ENCODE measurements around the gene FCRL3.
"Not testable (repeated sequence)": the region's sequence is repeated elsewhere in the genome, so short reads cannot be mapped to it uniquely, and the experiment has no call there.

Gene FCRL3, protein sequence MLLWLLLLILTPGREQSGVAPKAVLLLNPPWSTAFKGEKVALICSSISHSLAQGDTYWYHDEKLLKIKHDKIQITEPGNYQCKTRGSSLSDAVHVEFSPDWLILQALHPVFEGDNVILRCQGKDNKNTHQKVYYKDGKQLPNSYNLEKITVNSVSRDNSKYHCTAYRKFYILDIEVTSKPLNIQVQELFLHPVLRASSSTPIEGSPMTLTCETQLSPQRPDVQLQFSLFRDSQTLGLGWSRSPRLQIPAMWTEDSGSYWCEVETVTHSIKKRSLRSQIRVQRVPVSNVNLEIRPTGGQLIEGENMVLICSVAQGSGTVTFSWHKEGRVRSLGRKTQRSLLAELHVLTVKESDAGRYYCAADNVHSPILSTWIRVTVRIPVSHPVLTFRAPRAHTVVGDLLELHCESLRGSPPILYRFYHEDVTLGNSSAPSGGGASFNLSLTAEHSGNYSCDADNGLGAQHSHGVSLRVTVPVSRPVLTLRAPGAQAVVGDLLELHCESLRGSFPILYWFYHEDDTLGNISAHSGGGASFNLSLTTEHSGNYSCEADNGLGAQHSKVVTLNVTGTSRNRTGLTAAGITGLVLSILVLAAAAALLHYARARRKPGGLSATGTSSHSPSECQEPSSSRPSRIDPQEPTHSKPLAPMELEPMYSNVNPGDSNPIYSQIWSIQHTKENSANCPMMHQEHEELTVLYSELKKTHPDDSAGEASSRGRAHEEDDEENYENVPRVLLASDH

GRCh38 chr1:157700732-157701131, at the start of gene FCRL3:
Gene FCRL3, minus strand, starts transcription at chr1:157700769. Its CDS starts 280 bp downstream, at chr1:157700489.
- no peak for DNase-seq (ENCODE audit: low read depth in 2 of 2)

- DNase-seq (ENCODE audit: low read depth in 2 of 2), result no peak
These were observed 47.8 kb upstream of the FCRL3 start for GRCh38 chr1:157748262-157748817.

- no peak for DNase-seq (ENCODE audit: low read depth in 2 of 2)
These were observed 38.8 kb upstream of the FCRL3 start for GRCh38 chr1:157739229-157739901.

GRCh38 chr1:157735991-157736390, 35.4 kb upstream of the FCRL3 start:
- not testable (repeated sequence) for DNase-seq (ENCODE audit: low read depth in 2 of 2)

DNA sequence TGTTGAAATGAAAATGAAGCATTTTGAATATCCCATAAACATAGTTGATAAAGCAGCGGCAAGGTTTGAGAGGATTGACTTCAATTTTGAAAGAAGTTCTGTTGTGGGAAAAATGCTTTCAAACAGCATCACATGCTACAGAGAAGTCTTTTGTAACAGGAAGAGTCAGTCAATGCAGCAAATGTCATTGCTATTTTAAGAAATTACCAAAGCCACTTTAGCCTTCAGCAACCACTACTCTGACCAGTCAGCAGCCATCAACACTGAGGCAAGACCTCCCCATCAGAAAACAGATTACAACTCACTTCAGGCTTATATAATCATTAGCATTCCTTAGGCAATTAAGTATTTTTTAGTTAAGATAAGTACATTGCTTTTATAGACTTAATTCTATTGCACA, 33.8 kb upstream of the FCRL3 start:
- DNase-seq (ENCODE audit: low read depth in 2 of 2), result no peak

DNA sequence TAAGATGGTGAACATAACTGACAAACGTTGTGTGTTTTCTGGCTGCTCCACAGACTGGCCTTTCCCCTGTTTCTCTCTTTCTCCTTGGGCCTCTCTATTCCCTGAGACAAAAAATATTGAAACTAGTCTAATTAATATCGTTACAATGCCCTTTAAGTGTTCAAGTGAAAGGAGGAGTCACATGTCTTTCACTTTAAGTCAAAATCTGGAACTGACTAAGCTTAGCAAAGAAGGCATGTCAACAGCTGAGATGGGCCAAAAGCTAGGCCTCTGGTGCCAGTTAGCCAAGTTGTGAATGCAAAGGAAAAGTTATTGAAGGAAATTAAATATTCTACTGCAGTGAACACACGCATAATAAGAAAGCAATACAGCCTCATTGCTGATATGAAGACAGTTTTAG, 32.2 kb upstream of the FCRL3 start:
- no peak for DNase-seq (ENCODE audit: low read depth in 2 of 2)

DNA sequence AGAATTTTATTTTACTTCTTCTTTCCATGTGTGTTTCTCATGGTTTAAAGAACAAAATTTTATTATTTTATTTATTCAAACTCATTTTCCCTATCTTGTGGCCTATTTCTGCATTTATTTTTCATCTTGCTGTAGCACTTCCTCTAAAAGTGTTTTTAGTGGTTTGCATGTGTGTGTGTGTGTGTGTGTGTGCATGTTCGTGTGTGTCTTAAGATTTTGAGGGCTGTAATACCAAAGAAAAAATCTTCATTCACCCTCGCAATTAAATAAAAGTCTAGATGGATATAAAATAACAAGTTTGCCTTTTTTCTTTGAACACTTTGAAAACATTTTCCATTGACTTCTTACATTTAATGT, 24.6 kb upstream of the FCRL3 start:
- DNase-seq (ENCODE audit: low read depth in 2 of 2), result no peak

DNA sequence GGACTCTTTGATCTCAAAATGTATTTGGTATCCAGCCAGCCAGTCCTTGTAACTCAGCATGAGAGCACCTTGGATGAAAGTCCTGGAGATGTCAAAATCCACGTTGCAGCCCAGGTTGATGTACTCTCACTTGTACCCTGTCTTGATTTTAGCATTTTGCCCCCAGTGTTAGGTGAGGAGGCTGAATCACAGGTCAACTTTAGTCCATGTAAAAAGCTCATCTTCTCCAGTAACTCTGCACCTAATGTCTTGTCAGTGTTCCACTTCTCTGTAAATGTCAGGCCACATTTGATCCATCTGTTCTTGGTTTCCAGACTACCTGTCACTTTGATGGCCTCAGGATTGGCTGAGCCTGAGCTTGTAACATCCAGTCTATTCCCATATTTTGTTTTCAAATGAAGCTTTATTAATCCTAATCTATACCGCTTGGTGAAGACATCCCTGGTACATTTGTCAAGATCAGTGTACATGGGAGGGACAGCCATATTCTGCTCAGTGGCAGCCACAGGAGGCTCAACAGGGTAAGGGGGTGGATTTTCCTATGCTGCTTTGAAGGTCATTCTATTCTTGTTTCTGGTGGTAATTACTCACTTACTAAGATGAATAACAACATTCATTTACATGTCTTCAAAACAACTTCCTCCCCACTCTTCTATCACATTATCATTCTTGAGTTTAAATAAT, 24.1 kb upstream of the FCRL3 start:
- no peak for DNase-seq (ENCODE audit: low read depth in 2 of 2)

DNA sequence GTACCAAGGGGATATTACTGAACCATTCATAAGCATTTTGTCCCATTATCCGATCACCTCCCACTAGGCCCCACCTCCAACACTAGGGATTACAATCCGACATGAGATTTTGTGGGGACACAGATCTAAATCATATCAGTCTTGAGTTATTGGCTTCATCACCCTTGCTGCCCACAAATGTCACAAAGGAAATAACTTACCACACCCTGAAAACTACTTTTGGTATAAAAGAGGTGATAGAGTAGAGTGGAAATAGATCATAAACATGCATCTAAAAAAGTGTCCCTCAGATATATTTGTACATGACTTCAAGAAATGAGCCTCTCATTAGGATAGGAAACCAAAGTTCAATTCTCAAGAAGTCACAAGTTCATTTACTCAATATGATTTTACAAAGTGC, 22.6 kb upstream of the FCRL3 start:
- DNase-seq (ENCODE audit: low read depth in 2 of 2), result no peak

DNA sequence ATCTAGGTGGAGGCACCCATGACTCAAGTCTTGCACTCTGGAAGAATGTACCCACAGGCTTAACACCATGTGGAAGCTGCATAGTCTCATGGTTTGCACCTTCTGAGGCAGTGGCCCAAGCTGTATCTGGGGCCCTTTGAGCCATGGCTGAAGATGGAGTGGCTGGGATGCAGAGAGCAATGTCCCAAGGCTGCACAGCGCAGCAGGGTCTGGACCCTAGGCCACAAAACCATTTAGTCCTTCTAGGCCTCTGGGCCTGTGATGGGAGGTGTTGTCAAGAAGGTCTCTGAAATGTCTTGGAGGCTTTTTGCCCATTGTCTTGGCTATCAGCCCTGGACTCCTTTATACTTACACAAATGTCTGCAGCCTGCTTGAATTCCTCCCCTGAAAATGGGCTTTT, 21.4 kb upstream of the FCRL3 start:
- DNase-seq (ENCODE audit: low read depth in 2 of 2), result no peak

DNA sequence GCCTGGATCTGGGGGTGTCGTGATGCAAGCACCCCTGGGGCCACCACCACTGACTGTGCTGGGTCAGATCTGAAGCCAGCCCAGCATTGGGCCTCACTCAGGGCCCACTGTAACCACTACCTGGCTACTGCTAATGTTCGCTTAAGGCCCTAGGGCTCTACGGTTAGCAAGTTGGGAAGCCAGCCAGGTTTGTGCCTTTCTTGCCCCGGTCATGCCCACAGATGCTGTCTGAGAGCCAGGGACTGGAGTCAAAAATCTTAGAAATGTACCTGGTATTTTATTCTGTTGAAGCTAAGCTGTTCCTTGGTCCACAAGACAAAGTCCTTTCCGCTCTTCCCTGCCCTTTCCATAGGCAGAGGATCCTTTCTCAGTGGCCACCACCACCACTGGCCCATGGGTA, 15.2 kb upstream of the FCRL3 start:
- no peak for DNase-seq (ENCODE audit: low read depth in 2 of 2)

- no peak for DNase-seq (ENCODE audit: low read depth in 2 of 2)
These were observed 11.2 kb upstream of the FCRL3 start for GRCh38 chr1:157711802-157712201.

DNA sequence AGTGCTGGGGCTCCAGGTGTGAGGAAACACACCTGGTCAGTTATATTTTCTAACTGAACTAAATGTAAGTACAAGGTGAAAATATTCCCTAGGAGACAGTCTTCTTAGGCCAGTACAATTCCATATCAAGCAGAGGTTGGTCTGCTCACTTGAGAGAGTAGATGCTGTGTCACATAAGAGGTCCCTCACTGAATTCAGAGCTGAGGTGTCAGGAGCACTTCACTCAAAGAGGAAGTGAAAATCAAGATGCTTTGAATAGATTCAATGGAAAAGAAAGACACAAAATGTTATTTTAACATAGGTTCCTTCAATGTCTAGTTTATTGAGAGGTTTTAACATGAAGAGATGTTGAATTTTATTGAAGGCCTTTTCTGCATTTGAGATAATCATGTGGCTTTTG, 4.3 kb upstream of the FCRL3 start:
- DNase-seq (ENCODE audit: low read depth in 2 of 2), result no peak

- no peak for DNase-seq (ENCODE audit: low read depth in 2 of 2)
These were observed 3.4 kb upstream of the FCRL3 start for GRCh38 chr1:157703981-157704380.

DNA sequence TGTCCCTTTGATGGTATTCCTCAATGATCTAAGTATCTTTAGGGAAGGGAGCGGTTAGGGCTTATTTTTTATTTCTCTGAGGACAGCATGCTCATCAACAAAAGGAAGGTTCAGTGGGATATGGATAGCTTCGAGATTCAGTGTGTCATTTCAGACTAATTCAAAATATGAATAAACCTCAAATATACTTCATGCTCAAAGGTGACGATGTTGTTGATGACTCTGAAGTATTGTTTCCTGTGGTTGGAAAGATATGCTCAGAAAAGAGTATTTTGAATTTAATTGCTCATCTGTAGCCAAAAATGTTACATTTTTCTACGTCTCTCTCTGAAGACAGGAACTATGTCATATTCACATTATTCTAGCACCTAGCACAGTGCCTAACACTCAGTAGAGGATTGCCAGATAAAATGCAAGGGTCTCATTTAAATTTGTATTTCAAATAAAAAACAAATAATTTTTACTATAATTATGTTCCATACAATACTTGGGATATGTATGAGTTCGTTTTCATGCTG, 1.8 kb upstream of the FCRL3 start:
- no peak for DNase-seq (ENCODE audit: low read depth in 2 of 2)

GRCh38 chr1:157700305-157700704, 264 bp downstream of the FCRL3 start:
- no peak for DNase-seq (ENCODE audit: low read depth in 2 of 2)

DNA sequence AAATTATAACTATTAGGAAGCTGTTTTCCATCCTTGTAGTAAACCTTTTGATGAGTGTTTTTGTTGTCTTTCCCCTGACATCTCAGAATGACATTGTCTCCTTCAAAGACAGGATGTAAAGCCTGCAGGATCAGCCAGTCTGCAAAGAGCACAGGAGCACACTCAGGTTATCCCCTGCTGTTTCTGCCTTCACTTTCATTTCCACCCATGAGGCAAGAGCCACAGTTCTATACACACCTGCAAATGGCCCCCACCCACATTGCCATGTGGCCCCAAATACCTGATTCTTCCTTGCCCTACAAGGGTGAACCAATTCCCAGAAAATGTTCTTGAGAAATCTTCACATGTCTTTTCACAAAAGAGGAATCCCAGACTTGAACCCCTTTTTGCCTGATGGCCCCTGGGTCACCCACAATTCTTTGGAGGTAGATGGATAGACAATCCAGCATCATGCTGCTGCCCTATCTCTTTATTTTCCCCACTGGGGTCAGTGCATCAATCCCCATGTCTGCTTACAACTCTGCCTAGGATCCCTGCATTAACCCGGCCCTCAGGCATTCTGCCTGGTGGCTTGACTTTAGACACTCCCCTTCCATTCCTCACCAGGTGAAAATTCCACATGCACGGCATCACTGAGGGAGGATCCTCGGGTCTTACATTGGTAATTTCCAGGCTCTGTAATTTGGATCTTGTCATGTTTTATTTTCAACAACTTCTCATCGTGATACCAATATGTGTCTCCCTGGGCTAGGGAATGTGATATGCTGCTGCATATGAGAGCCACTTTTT, 2.6 kb downstream of the FCRL3 start:
- no peak for DNase-seq (ENCODE audit: low read depth in 2 of 2)

- DNase-seq (ENCODE audit: low read depth in 2 of 2), result no peak
These were observed 3.5 kb downstream of the FCRL3 start for GRCh38 chr1:157696966-157697628.

- DNase-seq (ENCODE audit: low read depth in 2 of 2), result no peak
These were observed 5.2 kb downstream of the FCRL3 start for GRCh38 chr1:157695417-157695816.

DNA sequence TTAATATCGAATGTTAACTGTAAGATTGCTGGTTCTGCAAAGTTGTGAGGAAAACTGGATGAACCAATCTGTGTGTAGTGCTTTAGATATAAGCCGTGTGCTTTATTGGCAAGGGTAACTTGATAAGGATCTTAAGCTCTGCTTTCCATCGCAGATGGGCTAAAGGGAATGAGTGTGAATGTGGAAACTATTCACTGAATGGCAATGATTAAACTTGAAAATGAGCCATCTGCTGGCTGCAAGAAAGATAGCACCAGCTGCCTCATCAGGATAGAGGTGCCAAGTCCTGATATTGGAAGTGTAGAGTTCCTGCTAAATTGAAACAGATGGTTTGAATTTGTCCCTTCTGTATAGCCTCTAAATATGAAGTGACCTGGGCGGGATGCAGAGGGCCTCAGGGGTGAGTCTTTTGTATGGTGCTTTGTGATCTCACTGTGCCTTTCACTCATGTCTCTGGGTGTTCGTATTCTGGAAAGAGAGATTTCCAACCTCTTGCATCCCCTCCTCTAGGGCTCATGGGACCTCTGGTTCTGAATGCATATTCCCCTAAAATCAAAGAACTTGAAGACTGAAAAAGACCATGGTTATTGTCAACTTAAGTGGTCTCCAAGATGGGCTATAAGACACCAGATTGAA, 9.2 kb downstream of the FCRL3 start:
- DNase-seq (ENCODE audit: low read depth in 2 of 2), result no peak

Data from stimulated activated CD8-positive, alpha-beta memory T cell treated with anti-CD3 and anti-CD28 coated beads, Interleukin-15, amount 100 ng/mL, for 4 hours (primary cell).